Measurements from ENCODE around the gene TMEM50B. TPM values are rescaled to one million over a fixed set of nuclear protein-coding genes. Genes with fewer than 3 reads are reported as not detected.

The TMEM50B gene
- total RNA-seq, 1 experiment from 2014 or later, result 18.9 TPM

GRCh38 chr21:33419538-33420123, 60.1 kb downstream of the TMEM50B start:
- Histone ChIP-seq H3K4me3 (ENCODE audit: low read depth, low read length, poor library complexity, severe bottlenecking) (no peak overlapping the region), H3K9me3 (ENCODE audit: low read depth, low read length, poor library complexity, severe bottlenecking) (no peaks in the 10 kb centered on the region), H3K27ac (ENCODE audit: low read depth, low read length, poor library complexity, severe bottlenecking) (no peak overlapping the region), H3K36me3 (ENCODE audit: insufficient read depth, low read length, poor library complexity, severe bottlenecking) (peaks cover 46% of the 10 kb centered on the region), H3K27me3 (replicated peaks; ENCODE audit: insufficient read depth, low read depth, low read length, poor library complexity) (no peaks in the 10 kb centered on the region), H3K4me1 (ENCODE audit: insufficient read depth, low read length, poor library complexity, severe bottlenecking) (no peaks in the 10 kb centered on the region)
- intact Hi-C loops (cut with micrococcal nuclease; ENCODE audit: unreplicated experiment), result no loop called here
- POLR2A ChIA-PET (ENCODE audit: low non-redundant PET), result no interaction called here
- no peak for DNase-seq (ENCODE audit: low spot score)
- no TSS peak for BruUV-seq (replicated peaks)
- CTCF ChIA-PET, result no interaction called here
- TF ChIP-seq, protein P1, sequence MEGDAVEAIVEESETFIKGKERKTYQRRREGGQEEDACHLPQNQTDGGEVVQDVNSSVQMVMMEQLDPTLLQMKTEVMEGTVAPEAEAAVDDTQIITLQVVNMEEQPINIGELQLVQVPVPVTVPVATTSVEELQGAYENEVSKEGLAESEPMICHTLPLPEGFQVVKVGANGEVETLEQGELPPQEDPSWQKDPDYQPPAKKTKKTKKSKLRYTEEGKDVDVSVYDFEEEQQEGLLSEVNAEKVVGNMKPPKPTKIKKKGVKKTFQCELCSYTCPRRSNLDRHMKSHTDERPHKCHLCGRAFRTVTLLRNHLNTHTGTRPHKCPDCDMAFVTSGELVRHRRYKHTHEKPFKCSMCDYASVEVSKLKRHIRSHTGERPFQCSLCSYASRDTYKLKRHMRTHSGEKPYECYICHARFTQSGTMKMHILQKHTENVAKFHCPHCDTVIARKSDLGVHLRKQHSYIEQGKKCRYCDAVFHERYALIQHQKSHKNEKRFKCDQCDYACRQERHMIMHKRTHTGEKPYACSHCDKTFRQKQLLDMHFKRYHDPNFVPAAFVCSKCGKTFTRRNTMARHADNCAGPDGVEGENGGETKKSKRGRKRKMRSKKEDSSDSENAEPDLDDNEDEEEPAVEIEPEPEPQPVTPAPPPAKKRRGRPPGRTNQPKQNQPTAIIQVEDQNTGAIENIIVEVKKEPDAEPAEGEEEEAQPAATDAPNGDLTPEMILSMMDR (conservative IDR thresholded peaks at IDR 0.05; ENCODE audit: low read depth, low read length), result no peak
- no peak for TF ChIP-seq EZH2 (IDR thresholded peaks at IDR 0.05; ENCODE audit: borderline replicate concordance, low read depth, low read length, poor library complexity, severe bottlenecking)

DNA sequence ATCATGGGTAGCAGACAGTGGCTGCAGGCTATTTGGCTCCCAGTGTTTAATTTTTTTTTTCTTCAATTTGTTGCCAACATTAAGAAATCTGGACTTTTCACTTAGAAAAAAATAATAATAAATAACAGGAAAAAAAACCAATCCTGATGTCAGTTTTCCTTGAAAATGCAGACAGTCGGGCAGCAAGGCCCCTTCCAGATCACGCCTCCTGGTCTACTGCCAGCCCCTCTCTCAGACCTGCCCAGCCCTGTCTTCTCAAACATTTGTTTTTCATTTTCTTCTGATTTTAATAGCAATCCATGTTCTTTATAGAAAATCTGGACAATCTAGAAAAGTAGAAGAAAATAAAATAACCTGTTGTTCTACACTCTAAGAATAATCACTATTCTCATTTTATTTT, 61.1 kb downstream of the TMEM50B start:
- TF ChIP-seq, protein P1 (conservative IDR thresholded peaks at IDR 0.05; ENCODE audit: low read depth, low read length), result no peak
- no peak for TF ChIP-seq EZH2 (IDR thresholded peaks at IDR 0.05; ENCODE audit: borderline replicate concordance, low read depth, low read length, poor library complexity, severe bottlenecking)
- ChIA-PET POLR2A (ENCODE audit: low non-redundant PET) (no interaction called here), CTCF (no interaction called here)
- Histone ChIP-seq H3K36me3 (ENCODE audit: insufficient read depth, low read length, poor library complexity, severe bottlenecking) (peaks cover 39% of the 10 kb centered on the region), H3K4me1 (ENCODE audit: insufficient read depth, low read length, poor library complexity, severe bottlenecking) (no peaks in the 10 kb centered on the region), H3K4me3 (ENCODE audit: low read depth, low read length, poor library complexity, severe bottlenecking) (no peak overlapping the region), H3K9me3 (ENCODE audit: low read depth, low read length, poor library complexity, severe bottlenecking) (no peaks in the 10 kb centered on the region), H3K27ac (ENCODE audit: low read depth, low read length, poor library complexity, severe bottlenecking) (no peak overlapping the region), H3K27me3 (replicated peaks; ENCODE audit: insufficient read depth, low read depth, low read length, poor library complexity) (no peaks in the 10 kb centered on the region)
- intact Hi-C loops (cut with micrococcal nuclease; ENCODE audit: unreplicated experiment), result no loop called here
- no peak for DNase-seq (ENCODE audit: low spot score)
- no TSS peak for BruUV-seq (replicated peaks)

DNA sequence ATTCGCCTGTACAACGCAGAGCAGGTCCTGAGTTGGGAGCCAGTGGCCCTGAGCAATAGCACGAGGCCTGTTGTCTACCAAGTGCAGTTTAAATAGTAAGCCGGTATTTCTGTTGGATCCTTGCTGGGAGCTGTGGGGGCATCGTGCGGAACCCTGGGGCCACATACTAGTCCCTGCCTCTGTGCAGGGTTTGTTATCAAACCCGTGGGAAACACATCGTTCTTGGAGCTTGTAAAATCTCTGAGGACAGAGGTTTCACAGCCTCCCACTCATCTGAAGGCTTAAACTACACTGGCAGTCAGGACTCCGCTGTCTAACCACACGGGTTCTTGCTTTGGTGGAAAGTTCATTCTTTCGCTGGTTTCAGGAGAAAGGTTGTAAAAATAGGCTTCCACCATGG, 64.8 kb downstream of the TMEM50B start:
- Histone ChIP-seq H3K4me1 (ENCODE audit: insufficient read depth, low read length, poor library complexity, severe bottlenecking) (no peaks in the 10 kb centered on the region), H3K27ac (ENCODE audit: low read depth, low read length, poor library complexity, severe bottlenecking) (no peak overlapping the region), H3K4me3 (ENCODE audit: low read depth, low read length, poor library complexity, severe bottlenecking) (no peak overlapping the region), H3K9me3 (ENCODE audit: low read depth, low read length, poor library complexity, severe bottlenecking) (no peaks in the 10 kb centered on the region), H3K27me3 (replicated peaks; ENCODE audit: insufficient read depth, low read depth, low read length, poor library complexity) (no peaks in the 10 kb centered on the region), H3K36me3 (ENCODE audit: insufficient read depth, low read length, poor library complexity, severe bottlenecking) (peaks cover 27% of the 10 kb centered on the region)
- ChIA-PET CTCF (interaction anchor here (0.6 kb wide), 2 partner anchors 32 to 53 kb away, joined by 6 to 17 read pairs; no protein-coding TSS in a partner anchor), POLR2A (ENCODE audit: low non-redundant PET) (no interaction called here)
- intact Hi-C loops (cut with micrococcal nuclease; ENCODE audit: unreplicated experiment), result no loop called here
- no TSS peak for BruUV-seq (replicated peaks)
- TF ChIP-seq EZH2 (IDR thresholded peaks at IDR 0.05; ENCODE audit: borderline replicate concordance, low read depth, low read length, poor library complexity, severe bottlenecking), result no peak
- TF ChIP-seq, protein P1 (conservative IDR thresholded peaks at IDR 0.05; ENCODE audit: low read depth, low read length), result no peak
- DNase-seq (ENCODE audit: low spot score), result no peak

Data from A673 (cell line).